ENCODE results near the gene SPDEF. TPM values are rescaled to one million over a fixed set of nuclear protein-coding genes. Genes with fewer than 3 reads are reported as not detected.

SPDEF gene
- polyA plus RNA-seq, 1 donor (not counting 4 experiments of a cell fraction or from before 2014, with no cell fraction given), result 0.03 TPM

DNA sequence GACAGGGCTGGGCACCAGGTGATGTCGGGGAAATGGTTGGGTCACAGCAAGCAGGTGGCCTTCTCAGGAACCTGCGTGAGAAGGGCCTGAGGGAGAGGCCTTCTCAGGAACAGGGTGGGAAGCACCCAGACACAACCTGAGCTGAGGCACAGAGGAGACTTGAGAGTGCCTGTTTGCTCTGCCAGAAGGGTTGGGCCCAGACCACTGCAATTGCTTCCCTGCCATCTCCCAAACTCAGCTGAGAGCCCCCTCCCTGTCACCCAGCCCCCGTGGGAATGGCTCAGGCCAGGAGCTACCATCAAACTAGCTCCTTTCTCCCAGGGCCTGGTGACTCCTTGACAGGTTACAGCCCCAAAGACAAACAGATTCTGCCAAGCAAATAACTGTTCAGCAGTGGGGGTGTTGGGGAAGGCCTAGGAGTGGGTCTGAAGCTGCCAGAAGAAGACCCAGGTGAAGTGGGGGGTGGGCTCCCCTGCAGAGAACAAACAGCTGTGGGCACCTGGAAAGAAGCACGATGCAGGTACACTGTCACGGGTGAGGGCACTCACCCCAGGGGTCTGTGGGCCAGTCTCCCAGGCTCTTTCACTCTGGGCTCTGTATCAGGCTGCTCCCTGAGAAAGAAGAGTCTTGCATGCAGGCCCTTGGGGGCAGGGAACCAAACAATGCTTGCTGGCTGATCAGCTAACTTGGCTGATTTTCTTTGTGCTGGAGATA, 30.4 kb upstream of the SPDEF start:
- Histone ChIP-seq H4K20me1 (ENCODE audit: control insufficient read depth, extremely low read depth, insufficient read depth, low read length) (no peaks in the 10 kb centered on the region), H3K36me3 (ENCODE audit: control insufficient read depth in 2 of 2, extremely low read depth in 1 of 2, insufficient read depth in 2 of 2, low read length in 2 of 2) (peaks cover 13 to 20% of the 10 kb centered on the region in 2 experiments), H3K4me1 (ENCODE audit: control insufficient read depth, extremely low read depth, insufficient read depth, low read length) (peaks cover 8% of the 10 kb centered on the region), H3K9ac (ENCODE audit: control insufficient read depth, extremely low read depth, insufficient read depth, low read length) (no peak overlapping the region), H3K4me3 (ENCODE audit: control insufficient read depth in 2 of 3, extremely low read depth in 1 of 3, insufficient read depth in 2 of 3, low read depth in 1 of 3, low read length in 3 of 3) (no peak overlapping the region), H3K27me3 (ENCODE audit: control insufficient read depth, extremely low read depth, insufficient read depth, low read length) (no peaks in the 10 kb centered on the region), H3K9me1 (ENCODE audit: control insufficient read depth, extremely low read depth, insufficient read depth, low read length) (no peaks in the 10 kb centered on the region), H3K9me3 (ENCODE audit: control insufficient read depth, low read depth, low read length) (no peaks in the 10 kb centered on the region), H3K4me2 (ENCODE audit: control insufficient read depth, extremely low read depth, insufficient read depth, low read depth, low read length) (no peak overlapping the region), H3K27ac (ENCODE audit: control insufficient read depth, insufficient read depth, low read length) (no peak overlapping the region), H3K79me2 (ENCODE audit: control insufficient read depth, insufficient read depth, low read length) (peaks cover 9% of the 10 kb centered on the region), H2AFZ (ENCODE audit: control insufficient read depth, low read length) (no peak overlapping the region)
- dilution Hi-C loops (cut with MboI; ENCODE audit: extremely low pct_ligation_motif_present, low sequenced_read_pairs), result no loop called here
- DNase-seq (ENCODE audit: low read depth, low spot score), result no peak
- FAIRE-seq, result no peak
- TF ChIP-seq, protein P1, sequence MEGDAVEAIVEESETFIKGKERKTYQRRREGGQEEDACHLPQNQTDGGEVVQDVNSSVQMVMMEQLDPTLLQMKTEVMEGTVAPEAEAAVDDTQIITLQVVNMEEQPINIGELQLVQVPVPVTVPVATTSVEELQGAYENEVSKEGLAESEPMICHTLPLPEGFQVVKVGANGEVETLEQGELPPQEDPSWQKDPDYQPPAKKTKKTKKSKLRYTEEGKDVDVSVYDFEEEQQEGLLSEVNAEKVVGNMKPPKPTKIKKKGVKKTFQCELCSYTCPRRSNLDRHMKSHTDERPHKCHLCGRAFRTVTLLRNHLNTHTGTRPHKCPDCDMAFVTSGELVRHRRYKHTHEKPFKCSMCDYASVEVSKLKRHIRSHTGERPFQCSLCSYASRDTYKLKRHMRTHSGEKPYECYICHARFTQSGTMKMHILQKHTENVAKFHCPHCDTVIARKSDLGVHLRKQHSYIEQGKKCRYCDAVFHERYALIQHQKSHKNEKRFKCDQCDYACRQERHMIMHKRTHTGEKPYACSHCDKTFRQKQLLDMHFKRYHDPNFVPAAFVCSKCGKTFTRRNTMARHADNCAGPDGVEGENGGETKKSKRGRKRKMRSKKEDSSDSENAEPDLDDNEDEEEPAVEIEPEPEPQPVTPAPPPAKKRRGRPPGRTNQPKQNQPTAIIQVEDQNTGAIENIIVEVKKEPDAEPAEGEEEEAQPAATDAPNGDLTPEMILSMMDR (optimal IDR thresholded peaks at IDR 0.05 in 1 of 3, IDR thresholded peaks at IDR 0.05 in 1 of 3, conservative IDR thresholded peaks at IDR 0.05 in 1 of 3; ENCODE audit: extremely low read depth in 1 of 3, insufficient read depth in 2 of 3, low read length in 3 of 3), result no peak
- no peak for TF ChIP-seq EZH2 (IDR thresholded peaks at IDR 0.05; ENCODE audit: low read length)

DNA sequence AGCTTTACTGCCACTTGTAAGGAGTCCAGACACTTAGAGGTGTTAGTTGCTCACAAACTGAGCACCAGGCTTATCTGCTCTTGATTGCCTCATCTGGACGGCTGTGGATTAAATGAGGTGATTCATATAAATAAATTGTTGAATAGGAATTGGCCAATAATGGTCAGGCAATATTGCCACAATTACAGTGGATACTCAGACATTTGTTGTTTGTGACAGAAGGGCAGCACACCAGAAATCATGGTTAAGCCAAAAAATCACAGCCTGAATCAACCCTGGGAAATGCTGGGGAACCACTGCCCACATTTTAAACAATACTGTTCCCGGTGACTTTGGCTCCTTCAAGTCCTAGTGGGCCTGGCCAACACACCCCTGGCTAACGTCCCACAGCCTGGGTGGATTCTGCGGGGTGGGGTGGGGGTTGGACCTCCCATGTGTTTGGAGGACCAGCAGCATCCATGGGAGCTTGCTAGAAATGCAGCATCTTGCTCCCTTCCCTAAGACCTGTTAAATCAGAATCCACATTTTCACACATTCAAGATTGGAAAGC, 29.5 kb upstream of the SPDEF start:
- H3K4me2 ChIP-seq (ENCODE audit: control insufficient read depth, extremely low read depth, insufficient read depth, low read depth, low read length), result no peak overlapping the region
- FAIRE-seq, result no peak
- TF ChIP-seq EZH2 (IDR thresholded peaks at IDR 0.05; ENCODE audit: low read length), result no peak
- TF ChIP-seq, protein P1 (optimal IDR thresholded peaks at IDR 0.05 in 1 of 3, IDR thresholded peaks at IDR 0.05 in 1 of 3, conservative IDR thresholded peaks at IDR 0.05 in 1 of 3; ENCODE audit: extremely low read depth in 1 of 3, insufficient read depth in 2 of 3, low read length in 3 of 3), result no peak

More for the DNA sequence above, 29.5 kb upstream of the SPDEF start:
- H3K27ac ChIP-seq (ENCODE audit: control insufficient read depth, insufficient read depth, low read length), result no peak overlapping the region
- H4K20me1 ChIP-seq (ENCODE audit: control insufficient read depth, extremely low read depth, insufficient read depth, low read length), result no peaks in the 10 kb centered on the region
- no peak overlapping the region for H2AFZ ChIP-seq (ENCODE audit: control insufficient read depth, low read length)
- dilution Hi-C loops (cut with MboI; ENCODE audit: extremely low pct_ligation_motif_present, low sequenced_read_pairs), result no loop called here
- no peak for DNase-seq (ENCODE audit: low read depth, low spot score)
- peaks cover 8% of the 10 kb centered on the region for H3K4me1 ChIP-seq (ENCODE audit: control insufficient read depth, extremely low read depth, insufficient read depth, low read length)
- no peaks in the 10 kb centered on the region for H3K9me1 ChIP-seq (ENCODE audit: control insufficient read depth, extremely low read depth, insufficient read depth, low read length)
- H3K9ac ChIP-seq (ENCODE audit: control insufficient read depth, extremely low read depth, insufficient read depth, low read length), result no peak overlapping the region
- peaks cover 6% of the 10 kb centered on the region for H3K79me2 ChIP-seq (ENCODE audit: control insufficient read depth, insufficient read depth, low read length)
- H3K27me3 ChIP-seq (ENCODE audit: control insufficient read depth, extremely low read depth, insufficient read depth, low read length), result no peaks in the 10 kb centered on the region
- no peak overlapping the region for H3K4me3 ChIP-seq (ENCODE audit: control insufficient read depth in 2 of 3, extremely low read depth in 1 of 3, insufficient read depth in 2 of 3, low read depth in 1 of 3, low read length in 3 of 3)
- peaks cover 13 to 21% of the 10 kb centered on the region in 2 experiments for H3K36me3 ChIP-seq (ENCODE audit: control insufficient read depth in 2 of 2, extremely low read depth in 1 of 2, insufficient read depth in 2 of 2, low read length in 2 of 2)
- no peaks in the 10 kb centered on the region for H3K9me3 ChIP-seq (ENCODE audit: control insufficient read depth, low read depth, low read length)
